ENCODE results near the gene GNPTG.

Gene GNPTG

DNA sequence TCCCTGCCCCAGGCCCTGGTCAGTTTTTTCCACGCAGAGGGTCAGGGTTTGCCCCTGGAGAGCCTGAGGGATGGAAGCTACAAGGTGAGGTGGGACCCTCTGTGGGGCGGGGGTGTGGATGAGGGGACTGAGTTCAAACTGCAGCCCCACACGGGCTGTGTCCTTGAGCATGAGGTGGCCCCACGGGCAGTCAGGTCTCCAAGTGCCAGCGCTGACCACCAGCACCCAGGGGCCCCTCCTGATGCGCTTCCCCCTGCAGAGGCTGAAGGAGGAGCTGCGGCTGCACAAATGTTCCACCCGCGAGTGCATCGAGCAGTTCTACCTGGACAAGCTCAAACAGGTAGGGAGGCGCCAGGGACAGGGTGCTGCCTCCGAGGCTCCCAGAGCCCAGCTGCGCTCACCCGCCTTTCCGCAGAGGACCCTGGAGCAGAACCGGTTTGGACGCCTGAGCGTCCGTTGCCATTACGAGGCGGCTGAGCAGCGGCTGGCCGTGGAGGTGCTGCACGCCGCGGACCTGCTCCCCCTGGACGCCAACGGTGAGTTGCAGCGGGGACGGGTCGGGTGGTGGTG is 4.4 kb upstream of the GNPTG start:
- no peak for DNase-seq (ENCODE audit: low spot score)

DNA sequence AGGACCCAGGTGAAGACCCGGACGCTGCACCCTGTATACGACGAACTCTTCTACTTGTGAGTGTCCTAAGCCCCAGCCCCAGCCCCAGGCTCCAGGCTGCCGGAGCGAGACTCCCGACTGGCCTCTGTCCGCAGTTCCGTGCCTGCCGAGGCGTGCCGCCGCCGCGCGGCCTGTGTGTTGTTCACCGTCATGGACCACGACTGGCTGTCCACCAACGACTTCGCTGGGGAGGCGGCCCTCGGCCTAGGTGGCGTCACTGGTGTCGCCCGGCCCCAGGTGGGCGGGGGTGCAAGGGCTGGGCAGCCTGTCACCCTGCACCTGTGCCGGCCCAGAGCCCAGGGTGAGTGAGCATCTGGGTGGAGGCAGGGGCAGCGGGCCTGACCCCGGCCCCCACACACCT is 3.8 kb upstream of the GNPTG start:
- DNase-seq (ENCODE audit: low spot score) = no peak

DNA sequence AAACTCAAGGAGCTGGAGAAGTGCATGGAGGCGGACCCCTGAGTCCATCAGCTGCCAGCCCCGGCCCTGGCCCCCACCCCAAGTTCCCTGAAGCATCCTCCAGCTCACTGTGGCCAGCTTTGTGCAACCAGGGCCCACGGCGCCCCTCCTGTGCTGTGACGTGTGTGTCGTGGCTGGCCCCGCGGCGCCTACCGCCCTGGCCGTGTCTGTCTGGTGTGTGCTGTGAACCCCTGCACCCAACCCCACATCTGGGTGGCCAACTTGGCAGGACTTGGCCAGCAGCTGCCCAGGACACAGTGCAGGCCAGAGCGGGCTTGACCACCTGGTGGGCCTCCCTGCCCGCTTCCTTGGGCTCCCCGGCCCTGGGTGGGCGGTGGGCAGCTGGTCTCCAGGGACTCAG is 3.3 kb upstream of the GNPTG start:
- DNase-seq (ENCODE audit: low spot score) = no peak

DNA sequence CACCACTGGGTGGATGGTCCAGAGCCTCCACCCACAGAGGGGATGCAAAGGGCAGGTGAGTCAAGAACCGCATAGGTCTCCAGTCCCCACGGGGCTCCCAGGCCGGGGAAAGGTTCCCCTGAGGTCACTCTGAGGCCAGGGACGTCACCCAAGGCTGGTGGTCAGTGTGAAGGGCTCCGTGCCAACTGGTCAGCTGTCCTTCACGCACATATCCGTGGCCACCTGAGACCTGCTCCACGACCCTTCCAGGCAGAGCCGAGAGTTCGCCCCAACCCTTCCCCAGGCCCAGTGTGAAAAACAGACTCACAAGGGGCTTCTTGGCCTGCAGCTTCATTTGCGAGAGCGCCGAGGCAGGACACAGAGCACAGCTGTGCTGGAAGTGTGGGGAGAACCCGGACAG is 2.8 kb upstream of the GNPTG start:
- DNase-seq (ENCODE audit: low spot score) = no peak

DNA sequence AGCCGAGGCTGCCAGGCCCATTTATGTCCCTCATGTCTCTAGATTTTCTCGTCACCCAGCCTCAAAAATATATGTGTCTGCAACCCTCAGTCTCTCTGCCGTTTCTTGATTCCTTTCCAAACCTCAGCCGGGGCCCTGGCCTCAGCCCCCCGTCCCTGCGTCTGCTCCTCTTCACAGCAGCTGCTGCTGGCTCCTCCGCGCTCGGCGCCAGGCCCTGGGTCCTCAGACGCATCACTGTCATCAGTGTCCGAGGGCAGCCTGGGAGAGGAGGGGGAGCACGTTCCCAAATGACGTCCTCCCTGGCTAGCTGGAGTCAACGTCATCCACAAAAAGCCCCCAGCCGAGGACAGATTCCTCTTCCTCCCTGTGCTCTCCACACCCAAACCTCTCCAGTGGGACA is 2.4 kb upstream of the GNPTG start:
- no peak for DNase-seq (ENCODE audit: low spot score)

DNA sequence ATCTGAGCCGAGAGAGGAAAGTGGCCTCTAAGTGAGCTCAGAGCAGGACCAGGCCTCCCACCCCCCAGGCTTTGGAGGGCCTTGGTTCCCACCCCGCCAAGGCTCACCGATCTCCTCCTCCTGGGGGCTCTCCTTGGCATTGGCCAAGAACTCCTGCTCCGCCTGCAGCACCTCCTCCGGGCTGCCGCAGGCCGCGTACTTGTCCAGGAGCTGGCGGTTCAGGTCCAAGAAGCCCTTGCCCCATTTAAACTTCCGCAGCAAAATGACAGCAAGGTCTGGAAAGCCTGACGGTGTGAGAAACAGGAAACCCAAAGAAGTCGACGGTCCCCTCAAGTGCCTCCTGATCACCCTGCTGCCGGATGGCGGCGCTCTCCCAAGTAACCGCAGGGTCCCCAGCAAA is 1.8 kb upstream of the GNPTG start:
- DNase-seq (ENCODE audit: low spot score) = no peak

DNA sequence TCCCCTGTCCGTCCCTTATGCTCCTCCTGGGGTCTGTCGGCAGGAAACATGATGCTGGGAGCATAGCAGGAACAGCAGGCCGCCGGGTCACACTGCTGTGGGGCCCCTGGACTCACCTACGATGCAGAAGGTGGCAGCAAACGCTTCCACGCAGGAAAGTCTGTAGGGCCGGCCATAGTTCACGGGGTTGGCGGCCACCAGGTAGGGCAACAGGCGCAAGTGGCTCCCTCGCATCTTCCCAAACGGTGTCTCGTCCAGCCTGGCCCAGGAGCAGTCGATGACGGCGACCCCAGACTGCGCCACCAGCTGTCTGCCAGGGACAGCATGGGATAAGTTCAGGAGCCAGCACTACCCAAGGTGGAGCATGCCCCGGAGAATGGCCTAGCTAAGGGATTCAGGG is 1.0 kb upstream of the GNPTG start:
- DNase-seq (ENCODE audit: low spot score) = no peak

DNA sequence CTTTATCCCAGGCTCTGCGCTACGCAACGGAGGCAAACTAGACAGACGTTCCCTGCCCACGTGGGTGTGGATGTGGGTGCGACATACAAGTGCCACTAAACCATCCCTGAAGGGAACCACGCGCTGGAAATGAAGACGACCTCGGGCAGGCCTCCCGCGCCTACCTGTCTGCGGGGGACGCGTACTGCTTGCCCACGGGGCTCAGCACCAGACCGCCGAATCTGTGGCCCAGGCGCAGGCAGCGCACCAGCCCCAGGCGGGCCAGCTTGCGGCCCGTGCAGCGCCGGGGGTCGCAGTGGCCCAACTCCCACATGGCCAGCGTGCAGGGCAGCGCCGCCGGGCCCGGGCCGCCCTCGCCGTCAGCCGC is 533 bp upstream of the GNPTG start:
- DNase-seq (ENCODE audit: low spot score) = no peak

DNA sequence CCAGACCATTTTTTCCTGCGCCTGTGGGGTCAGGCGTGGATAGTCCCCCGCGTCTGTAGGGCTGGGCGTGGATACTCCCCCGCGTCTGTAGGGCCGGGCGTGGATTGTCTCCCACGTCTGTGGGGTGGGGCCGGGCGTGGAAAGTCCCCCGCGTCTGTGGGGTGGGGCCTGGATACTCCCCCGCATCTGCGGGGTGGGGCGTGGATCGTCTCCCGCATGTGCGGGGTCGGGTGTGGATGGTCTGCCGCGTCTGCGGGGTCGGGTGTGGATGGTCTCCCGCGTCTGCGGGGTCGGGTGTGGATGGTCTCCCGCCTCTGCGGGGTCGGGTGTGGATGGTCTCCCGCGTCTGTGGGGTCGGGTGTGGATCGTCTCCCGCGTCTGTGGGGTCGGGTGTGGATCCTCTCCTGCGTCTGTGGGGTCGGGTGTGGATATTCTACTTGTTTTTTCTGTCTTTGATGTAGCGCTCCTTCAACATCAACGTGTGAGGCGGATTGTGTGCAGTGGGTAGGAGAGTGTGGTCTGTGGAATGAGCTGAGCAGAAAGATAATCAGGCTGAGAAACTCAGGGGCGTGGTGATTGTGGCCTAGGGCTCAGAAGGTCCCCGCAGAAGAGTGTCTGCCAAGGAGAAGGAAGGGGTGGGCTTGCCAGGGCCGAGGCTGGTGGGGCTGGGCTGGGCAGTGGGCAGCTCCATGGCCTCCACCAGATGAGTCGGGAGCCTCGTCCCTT is 3.2 kb downstream of the GNPTG start:
- no peak for DNase-seq (ENCODE audit: low spot score)

DNA sequence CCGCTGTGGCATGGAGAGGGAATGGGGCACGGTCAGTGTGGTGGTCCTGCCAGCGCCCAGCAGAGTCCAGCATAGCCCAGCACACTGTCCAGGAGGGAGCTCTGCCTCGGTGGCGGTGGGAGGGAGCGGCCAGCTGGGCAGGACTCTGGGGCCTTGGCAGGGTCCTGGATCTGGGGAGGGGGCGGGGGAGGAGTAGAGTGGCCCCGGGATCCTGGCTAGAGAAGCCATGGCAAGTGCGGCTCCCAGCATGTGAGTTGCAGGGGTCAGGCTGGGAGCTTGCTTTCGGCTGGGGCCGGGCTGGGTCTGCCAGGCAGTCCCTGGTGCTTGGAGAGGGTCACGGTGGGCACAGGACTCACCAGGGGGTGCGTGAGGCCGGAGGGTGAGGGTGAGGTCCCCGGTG is 3.9 kb downstream of the GNPTG start:
- no peak for DNase-seq (ENCODE audit: low spot score)

DNA sequence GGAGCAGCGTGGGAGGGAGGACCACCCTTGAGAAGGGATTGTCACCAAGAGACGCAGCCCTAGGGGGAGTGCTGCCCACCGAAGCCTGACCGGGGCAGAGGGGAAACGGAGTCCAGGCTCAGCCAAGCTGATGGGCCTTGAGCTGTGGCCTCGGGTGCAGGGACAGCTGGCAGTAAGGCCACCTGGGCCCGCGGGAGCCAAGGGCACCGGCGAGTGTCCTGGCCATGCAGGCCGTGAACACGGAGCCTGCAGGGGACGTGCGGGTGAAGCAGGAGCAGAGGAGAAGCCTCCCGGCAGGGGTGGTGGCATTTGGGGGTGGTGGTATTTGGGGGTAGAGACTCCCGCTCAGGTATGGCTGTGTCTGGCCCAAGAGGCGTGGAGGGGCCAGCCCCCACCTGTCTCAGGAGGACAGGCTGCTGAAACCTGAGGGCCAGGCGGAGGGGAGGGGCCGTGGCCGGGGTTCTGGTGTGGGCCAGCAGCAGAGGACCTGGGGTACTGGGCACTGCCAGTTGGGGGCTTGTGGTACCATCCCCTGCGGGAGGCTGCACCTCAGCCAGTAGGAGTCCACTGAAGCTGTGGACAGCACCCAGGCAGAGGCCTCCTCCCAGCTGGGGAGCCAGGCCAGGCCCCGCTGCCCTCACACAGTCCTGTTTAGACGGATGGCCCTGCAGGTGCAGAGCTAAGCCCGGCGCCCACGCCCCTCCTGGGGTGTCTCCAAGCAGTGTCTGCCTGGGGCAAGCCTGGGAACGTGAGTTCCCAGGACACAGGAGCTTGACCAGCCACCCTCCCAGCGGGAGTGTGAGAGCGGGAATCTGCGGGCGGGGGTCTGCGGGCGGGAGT is 4.5 kb downstream of the GNPTG start:
- no peak for DNase-seq (ENCODE audit: low spot score)

GRCh38 chr16:1357906-1358566 is 6.3 kb downstream of the GNPTG start:
- DNase-seq (ENCODE audit: low spot score) = no peak

DNA sequence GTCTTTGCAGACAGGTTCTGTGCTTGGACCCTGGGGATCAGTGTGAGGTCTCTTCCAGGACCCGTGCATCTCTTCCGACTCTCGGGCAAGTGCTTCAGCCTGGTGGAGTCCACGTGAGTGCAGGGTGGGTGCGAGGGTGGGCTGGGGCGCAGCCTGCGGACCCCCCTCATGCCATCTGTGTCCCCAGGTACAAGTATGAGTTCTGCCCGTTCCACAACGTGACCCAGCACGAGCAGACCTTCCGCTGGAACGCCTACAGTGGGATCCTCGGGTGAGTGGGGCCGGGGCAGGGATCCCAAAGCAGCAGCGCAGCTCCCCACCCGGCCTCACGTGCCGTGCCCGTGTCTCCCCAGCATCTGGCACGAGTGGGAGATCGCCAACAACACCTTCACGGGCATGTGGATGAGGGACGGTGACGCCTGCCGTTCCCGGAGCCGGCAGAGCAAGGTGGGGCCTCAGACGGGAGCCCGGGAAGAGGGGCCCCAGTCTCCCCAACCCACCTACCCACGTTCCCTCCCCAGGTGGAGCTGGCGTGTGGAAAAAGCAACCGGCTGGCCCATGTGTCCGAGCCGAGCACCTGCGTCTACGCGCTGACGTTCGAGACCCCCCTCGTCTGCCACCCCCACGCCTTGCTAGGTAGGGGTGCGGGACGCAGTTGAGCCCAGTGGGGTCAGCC is 10.1 kb downstream of the GNPTG start:
- no peak for DNase-seq (ENCODE audit: low spot score)

DNA sequence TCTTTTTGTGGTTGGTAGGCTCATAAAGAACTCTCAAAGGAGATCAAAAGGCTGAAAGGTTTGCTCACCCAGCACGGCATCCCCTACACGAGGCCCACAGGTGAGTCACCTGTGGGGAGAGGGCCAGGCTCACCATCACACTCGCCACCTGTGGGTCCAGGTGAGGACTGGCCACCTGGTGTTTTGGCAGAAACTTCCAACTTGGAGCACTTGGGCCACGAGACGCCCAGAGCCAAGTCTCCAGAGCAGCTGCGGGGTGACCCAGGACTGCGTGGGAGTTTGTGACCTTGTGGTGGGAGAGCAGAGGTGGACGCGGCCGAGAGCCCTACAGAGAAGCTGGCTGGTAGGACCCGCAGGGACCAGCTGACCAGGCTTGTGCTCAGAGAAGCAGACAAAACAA is 11.1 kb downstream of the GNPTG start:
- no peak for DNase-seq (ENCODE audit: low spot score)

DNA sequence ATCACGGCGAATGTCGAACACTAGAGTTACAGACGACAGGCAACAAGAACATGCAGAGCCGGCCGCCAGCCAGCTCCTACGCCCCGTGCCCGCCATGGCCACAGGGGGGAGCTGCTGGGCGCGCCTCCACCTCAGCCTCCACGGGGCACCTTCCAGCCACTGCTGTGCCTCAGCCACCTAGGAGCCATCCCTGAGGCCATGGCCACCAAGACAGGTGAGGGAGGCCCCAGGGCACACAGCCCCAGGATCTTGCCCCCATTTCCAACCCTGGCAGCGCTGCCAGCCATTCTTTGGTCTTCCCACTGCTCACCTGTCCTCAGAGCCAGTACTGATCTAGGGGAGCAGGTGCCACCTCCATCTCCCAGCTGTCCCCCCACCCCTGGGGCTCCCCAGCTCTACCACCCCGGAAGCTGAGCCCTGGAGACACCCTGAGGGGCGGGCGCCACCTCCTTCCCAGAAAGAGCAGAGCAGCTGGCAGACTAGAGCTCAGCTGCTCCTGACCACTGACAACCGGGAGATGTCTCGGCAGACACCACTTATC is 11.8 kb downstream of the GNPTG start:
- DNase-seq (ENCODE audit: low spot score) = no peak

GRCh38 chr16:1364510-1364909 is 12.8 kb downstream of the GNPTG start:
- DNase-seq (ENCODE audit: low spot score) = no peak

- no peak for DNase-seq (ENCODE audit: low spot score)
These were observed 14.5 kb downstream of the GNPTG start for GRCh38 chr16:1366060-1366711.

GRCh38 chr16:1366712-1367299 is 15.1 kb downstream of the GNPTG start:
- no peak for DNase-seq (ENCODE audit: low spot score)

DNA sequence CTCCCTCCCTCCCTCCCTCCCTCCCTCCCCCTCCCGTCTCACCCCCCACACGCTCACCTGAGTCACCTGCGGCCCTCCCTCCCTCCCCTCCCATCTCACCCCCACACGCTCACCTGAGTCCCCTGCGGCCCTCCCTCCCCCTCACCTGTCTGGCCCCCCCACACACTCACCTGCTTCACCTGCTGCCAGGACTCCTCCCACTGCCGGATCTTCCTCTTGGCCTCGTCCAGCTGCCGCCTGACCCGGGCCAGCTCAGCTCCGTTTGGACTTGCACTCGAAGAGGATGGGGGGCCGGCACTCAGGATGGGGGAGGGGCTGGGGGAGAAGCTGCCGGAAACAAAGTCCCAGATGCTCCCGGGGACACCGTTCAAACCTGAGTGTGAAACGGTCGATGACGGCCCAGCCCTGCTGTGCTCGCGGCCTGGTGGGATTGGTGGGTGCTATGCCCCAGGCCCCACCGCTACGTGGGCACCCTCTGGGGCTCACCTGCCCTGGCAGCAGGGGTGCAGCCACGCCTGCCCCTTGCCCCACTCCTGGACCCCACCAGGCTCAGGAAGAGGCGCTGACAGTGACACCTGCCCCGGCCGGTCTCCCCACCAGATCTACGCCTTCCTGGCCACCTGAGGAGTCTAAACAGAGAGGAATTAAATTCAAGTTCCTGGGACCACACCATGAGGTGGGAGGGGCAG is 15.9 kb downstream of the GNPTG start:
- DNase-seq (ENCODE audit: low spot score) = no peak

Measured in globus pallidus (tissue), 1 donor.